Cortex of kidney (tissue), 1 donor: Measurements from ENCODE around the gene NREP.

ENCODE experiments used
- DNase-seq: peaks from one replicate; lab custom pipeline; 2025; lab: John Stamatoyannopoulos, UW

Gene NREP, protein sequence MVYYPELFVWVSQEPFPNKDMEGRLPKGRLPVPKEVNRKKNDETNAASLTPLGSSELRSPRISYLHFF

DNA sequence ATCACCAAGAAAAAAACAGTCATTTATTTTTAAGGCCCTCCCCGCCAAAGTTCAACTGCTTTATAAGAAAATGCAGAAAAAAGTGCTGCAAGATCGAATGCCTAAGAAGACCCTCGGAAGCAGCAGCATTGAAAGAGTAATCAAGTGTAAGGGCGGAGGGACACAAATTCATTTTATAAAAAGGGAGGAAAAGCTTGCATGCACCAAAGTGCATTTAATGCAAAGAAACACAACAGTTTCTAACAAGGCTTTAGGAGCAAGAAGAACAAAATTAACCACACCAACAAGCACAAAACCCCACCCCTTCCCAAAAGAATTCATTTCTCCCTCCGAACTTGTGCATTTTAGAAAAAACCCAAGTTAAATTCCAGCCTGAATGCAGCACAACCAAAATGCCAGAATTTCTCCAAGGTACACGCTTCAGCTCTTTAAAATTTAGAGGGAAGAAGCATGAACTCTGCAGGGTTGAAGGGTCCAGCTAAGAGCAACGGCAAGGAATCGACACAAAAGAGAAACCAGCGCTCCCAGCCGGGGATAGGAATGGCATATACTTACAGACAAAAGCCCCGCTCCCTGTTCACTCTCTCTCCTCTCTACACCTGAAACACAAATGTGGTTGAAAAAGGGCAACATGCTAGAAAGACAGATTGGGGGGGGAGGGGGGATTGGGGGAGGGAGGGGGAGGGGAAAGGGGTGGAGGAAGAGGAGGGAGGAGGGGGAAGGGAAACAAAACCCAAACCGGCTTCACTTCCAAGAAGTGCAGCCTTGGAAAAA is at the start of gene NREP:
Gene NREP, minus strand, starts transcription at position 614 of the 774 bp plus-strand sequence. CDS start 1,422 bp downstream, outside the sequence.
- DNase-seq = no peak

DNA sequence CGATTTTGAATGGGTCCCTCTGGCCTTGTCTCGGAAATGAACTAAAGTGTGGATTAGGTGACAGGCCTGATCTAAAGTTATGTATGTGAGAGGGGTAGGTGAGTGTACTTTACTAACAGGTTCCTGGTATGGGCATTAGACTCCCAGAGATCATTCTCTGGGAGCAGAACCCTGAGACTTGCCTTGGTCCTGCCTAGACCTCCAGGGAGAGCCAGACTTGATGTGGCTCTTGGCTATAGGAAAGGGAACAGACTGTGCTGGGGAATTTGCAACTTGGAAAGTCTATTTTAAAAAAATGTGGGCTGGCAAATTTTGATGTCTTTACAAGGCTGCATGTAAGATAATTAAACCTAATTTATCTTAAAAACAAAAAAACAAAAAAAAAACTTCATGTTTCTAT is 49.8 kb upstream of the NREP start:
- no peak for DNase-seq

DNA sequence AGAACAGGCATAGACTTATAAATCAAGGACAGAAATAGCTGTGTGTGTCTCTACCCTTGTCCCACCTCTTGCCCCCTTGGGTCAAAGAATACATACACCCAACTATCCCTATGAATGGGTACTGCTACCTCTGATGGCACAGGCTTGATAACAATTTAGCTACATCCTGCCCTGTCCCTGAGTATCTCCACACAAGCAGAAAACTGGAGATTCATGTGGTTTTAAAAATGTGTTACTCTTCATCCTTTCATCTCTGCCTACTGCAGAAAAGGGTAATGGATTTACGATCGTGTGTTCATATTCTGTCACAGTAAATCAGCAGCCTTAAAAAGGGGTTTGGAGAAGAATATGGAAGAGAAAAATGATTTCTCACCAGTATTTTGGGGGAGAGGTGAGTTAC is 49.2 kb upstream of the NREP start:
- DNase-seq = no peak

DNA sequence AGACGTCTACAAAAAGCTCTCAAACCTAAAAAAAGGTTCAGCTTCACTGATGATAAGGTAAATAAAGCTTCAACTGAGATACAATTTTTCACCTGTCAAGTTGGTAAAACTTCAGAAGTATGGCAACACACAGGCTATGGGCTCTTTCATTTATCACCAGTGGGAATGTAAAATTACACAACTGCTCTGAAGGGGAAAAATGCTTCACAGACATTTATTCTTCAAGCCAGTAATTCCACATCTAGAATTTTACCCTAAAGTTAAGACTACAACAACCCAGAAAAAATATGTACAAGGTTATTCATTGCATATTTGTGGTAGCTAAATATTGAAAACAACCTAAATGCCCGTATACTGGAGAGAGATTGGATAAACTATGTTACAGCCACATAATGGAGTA is 48.1 kb upstream of the NREP start:
- DNase-seq = no peak

DNA sequence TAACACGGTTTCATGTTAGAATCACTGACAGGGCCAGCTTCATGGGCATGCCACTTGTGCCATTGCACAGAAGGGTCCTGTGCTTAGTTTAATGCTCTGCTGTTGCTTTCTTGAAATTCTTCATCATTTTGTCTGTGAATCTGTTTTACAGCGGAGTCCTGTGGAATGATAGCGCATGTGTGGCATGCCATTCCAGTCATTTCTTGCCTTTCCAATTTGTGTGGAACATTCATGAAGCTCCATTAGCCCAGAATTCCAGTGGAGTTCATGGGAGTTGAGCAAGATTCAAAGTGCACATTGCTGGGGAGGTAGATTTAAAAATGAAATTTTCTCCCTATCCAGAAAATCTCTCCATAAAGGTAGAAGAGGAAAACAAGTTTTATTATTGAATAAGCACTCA is 43.4 kb upstream of the NREP start:
- DNase-seq = no peak

DNA sequence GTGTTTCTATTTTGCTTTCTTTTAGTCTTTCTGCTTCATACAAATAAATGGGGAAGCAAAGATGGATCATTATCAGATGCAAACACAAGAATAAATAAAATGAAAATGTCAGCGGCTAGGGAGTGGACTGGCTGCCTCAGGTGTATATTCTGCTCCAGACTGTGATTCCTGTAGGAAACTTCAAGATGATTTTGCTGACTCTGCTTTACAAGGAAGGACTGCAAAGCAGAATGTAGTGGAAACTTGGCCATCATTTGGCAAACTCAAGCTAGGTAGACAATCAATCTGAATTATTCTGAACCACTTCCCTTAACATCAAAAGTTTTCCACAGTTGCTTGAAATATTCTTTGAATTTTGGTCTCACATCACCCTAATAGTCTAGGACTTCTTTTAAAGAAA is 38.1 kb upstream of the NREP start:
- no peak for DNase-seq

DNA sequence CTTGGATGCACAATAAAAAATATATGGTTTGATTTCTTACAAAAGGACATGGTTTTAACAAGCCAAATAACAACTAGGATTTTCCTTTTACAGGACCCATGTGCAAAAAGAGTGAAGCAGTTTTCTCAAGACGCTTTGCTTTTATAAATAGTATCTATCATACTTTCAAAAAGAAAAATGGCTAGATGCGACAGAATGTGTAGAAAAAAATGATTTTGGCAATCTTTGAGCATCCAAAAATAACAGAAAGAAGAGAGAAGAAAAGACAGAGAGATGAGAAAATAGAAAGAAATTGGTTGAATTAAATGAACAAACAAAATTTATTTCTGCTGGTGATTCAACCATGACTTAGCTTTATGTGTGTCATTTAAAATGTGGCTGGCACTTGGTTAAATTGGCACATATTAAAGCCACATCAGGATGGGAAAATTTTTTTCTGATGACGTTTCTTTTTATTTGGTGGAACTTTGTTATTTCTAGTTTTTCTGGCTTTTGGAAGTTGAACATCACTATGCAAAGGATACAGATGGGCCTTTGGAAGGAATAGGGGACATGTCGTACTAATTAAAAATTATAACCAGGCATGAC is 35.6 kb upstream of the NREP start:
- DNase-seq = no peak

DNA sequence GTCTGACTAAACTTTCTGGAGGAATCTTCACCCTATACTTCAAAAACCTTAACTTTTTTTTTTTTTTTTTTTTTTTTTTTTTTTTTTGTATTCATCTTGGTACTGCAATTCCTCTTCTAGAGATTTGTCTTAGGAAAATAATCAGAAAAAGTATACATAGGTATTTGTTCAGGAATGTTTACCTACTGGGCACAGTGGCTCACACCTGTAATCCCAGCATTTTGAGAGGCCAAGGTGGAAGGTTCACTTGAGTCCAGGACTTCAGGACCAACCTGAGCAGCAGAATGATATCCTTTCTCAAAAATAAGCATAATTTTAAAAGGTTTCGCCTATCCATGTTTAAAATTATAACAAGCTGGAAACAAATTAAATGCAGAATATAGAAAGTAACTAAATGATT is 33.3 kb upstream of the NREP start:
- DNase-seq = no peak

DNA sequence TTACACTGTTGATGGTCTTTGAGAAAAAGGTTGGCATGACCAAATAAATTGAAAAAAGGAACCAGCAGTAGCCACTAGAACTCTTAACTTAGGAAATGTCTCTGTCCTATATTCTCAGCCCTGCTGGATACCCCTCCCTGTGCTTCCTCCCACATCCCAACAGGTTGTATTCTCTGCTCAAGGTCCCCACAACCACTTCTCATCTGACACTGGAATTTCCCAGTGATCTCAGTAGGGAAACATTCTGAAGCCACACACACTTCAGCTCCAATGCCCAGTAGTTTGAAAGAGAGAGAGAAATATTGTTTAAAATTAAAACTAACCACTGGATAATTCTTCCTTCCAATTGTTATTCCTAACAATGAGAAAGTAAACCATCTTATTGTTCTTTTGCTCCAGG is 30.0 kb upstream of the NREP start:
- no peak for DNase-seq

DNA sequence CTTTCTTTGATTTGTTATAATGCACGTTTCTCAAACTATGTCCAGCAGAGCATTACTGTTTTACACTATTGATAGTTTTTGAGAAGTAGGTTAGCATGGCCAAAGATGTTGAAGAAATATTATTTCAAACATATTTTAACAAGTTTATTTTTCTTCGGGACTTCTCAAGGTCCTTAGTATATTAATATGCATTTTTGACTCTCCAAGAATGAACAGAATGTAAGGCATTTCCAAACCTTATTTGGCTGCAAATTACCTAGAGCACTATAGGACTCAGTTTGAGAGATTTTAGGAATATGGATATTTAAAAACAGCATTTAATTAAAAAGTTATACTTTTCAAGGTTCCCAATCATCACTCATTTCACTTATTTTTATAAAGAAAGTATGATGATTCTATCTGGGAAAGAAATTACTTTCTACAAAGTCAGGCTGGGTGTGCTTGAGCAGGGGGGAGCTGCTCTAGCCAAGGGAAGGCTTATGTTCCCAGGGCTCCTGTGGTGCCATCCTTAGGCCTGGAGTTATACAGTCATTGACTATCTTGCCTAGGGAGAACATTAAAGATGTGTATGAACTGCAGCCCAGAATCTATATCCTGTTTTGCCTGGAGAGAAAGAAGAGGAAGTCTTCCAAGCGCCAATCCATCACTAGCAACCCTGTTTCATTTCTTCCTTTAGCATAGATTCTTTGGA is 27.6 kb upstream of the NREP start:
- no peak for DNase-seq

DNA sequence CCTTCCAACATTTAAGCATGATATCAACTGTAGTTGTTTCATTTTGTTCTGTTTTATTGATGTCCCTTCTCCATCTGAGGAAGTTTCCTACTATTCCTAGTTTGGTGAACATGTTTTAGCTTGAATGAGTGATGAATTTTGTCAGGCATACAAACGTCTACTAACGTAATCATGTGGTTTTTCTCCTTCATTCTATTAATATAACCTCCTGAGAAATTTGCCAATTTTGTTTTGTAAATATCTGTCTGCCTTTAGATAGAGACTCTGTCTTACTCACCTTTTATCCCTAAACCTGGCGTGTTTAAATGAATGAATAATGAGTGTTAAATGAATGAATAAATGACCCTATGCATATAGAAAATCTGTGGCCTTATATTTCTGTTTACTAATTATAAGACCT is 26.5 kb upstream of the NREP start:
- DNase-seq = no peak

DNA sequence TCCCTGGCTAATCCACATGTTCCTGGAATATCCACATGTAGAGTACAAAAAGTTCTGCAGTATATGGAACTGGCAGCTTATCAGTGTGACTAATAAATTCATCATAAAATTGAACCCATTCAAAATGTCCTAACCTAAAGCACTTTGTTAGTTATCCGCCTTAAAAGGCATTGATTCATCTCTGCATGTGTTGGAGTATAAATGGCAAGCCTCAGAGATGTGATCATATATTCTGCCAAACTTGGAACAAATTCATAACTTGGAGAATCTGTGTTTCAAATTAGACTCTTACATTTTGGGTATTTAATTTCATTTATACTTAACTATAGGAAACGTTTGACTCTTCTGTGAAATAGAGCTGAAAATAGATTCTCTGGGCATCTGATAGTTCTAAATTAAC is 25.2 kb upstream of the NREP start:
- no peak for DNase-seq

DNA sequence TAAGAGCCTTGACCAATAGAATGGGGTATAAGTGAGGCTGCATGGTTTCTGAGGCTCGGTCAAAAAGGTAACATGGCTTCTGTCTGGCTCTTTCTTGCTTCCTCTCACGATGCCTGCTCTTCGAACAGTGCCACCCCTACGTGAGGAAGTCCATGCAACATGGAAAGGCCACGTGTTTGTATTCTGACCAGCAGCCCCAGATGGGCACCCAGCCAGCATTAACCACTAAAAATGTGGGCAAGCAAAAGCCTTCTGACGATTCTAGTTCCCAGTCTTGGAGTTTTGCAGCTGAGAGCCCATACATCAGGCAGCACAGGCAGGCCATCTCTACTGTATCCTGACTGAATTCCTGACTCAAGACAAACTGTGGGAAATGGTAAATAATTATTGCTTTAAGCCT is 24.2 kb upstream of the NREP start:
- no peak for DNase-seq

DNA sequence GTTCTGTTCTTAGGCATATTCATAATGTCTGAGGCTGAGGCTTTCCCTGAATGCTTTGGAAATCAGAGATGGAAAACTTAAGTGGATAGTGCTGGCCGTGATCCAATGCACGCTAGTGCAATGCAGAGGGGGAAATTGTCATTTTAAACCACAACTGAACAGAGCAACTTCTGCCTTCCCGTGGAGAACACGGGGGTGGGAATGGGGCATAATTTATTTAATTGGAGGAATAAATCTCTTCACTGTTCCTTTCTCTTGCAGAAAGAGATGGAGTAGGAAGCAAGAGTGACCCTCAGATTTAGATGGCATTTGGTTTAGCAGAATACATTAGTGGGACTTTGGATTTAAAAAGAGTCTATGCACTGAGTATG is 22.9 kb upstream of the NREP start:
- no peak for DNase-seq

DNA sequence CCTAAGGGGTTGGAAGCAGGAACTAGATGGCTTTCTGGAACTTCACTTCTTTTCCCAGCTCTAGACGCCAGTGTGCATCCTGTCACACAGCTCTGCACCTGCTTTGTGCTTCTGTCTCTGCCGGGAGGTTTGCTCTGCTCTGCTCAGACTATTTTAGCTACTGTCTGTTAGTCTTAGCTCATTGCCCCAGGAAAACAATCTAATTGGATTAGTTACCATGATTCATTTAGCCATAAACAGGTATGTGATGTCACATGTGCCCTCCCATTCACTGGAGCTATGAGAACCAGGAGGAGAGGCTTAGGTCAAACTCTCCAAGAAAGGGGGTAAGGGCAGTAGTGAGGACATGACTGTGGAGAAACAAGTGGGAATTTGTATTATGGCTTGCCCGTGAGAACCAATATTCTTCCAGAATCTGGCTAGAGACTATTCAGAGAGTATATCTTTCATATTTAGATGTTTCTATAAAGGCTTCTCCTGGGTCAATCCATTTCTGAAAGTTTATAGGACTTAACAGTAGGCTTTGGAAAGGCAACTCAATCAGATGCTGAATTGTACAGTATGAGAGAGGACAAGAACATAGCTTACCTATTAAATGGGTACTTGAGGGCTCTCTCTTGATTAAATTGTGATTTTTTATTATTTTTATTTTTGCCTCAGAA is 22.4 kb upstream of the NREP start:
- no peak for DNase-seq

DNA sequence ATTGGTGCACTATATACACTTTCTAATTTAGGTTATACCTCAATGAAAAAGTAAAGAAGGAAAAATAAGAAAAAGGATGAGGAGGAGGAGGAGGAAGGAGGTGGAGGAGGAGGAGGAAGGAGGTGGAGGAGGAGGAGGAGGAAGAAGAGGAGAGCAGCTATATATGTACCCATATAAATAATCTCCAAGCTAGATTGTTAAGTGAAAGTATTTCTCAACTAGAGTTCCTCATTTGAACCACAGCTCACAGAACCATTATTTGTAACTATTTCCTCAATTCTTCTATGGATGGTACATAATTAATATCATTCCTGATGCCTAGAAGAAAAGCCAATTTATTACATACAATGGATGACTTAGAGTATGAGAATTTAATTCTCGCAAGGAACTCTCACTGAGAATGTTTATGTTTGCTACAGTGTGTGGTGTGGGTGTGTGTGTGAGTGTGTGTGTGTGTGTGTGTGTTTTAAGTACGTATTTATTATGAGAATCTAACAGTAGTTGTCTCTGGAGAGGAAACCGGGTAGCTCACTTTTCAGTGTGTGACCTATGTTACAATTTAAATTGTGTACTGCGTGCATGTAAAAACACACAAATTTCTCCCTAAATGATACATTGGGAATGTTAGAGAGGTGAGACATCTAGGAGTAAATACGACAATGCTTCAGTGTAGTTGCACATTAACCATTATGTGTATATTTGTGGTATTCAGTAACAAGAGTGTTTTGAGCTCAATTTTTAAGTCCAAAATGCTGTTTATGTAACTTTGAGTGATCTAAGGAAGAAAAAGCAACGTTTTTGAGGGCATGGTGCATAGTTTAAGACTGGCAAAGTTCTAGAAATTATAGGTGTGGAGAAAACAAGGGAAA is 20.2 kb upstream of the NREP start:
- DNase-seq = no peak

DNA sequence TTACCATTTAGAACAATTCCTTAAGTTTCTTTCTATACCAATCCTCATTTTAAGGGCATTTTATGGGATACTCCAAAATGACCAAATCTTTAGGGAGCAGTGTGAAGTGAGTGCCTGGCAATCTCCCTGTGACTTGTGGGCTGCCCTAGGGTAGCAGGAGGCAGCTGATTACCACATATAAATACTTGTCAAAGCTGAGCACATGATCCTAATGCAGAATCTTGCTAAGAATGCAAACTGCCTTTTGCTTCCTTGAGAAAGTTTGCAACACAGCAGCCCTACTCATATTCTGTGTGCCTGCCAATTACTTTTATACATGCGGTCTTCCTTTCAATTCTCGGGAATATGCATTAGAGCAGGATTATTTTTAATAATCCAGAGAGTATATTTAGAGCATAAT is 18.2 kb upstream of the NREP start:
- no peak for DNase-seq

DNA sequence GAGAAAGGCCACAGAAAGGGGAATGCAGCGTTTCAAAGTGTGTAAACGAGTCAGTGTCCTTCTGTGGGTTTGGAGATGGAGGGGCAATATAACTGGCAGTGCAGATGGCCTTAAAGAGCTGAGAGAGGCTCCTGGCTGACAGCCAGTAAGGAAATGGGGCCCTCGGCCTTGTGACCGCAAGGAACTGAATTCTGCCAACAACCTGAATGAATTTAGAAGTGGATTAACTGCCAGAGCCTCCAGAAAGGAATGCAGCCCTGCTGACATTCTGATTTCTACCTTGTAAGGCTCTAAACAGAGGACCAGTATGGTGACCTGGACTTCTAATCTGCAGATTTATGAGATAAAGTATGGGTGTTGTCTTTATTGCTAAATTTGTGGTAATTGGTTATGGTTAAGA is 17.5 kb upstream of the NREP start:
- DNase-seq = no peak

DNA sequence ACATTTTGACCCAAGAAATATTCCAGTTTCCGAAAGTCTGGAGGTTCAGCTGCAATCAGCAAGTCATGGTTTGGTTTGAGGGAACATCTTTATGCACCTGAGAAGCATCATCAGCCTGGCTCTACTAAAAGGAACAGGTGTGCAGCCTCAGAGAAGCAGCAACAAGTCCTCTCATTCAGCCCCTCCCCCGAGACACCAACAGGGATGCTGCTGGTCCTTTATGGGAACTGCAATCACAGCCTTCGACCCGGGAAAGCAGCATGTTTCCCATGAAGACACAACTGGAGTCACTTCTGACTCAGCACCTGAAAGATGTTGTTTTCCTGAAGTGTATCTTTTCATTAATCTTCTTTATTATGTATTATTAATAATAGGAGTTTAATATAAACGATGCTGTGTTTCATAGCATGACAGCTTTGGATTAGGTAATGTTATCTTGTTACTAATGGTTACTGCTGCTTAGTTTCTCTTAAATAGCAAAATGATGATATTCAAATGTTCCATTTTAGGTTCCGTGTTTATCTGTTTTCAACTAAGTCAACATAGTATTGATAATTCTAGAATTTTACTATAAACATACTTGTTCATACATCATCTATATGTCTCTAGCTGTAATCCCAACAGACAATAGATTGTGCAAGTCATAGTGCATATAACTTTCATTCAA is 15.6 kb upstream of the NREP start:
- DNase-seq = no peak

DNA sequence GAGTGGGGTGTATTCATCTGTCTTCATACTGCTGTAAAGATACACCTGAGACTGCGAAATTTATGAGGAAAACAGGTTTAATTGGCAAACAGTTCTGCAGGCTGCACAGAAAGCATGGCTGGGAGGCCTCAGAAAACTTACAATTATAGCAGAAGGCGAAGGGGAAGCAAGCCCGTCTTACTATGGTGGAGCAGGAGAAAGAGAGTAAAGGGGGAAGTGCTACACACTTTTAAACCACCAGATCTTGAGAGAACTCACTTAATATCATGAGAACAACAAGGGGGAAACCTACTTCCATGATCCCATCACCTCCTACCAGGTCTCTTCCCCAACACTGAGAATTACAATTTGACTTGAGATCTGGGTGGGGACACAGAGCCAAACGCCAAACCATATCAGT is 12.5 kb upstream of the NREP start:
- DNase-seq = no peak
